ENCODE results near the gene SUSD5. TPM values are rescaled to one million over a fixed set of nuclear protein-coding genes. Genes with fewer than 3 reads are reported as not detected.

The SUSD5 gene
- total RNA-seq, 1 experiment from 2014 or later, result 4.9 TPM

DNA sequence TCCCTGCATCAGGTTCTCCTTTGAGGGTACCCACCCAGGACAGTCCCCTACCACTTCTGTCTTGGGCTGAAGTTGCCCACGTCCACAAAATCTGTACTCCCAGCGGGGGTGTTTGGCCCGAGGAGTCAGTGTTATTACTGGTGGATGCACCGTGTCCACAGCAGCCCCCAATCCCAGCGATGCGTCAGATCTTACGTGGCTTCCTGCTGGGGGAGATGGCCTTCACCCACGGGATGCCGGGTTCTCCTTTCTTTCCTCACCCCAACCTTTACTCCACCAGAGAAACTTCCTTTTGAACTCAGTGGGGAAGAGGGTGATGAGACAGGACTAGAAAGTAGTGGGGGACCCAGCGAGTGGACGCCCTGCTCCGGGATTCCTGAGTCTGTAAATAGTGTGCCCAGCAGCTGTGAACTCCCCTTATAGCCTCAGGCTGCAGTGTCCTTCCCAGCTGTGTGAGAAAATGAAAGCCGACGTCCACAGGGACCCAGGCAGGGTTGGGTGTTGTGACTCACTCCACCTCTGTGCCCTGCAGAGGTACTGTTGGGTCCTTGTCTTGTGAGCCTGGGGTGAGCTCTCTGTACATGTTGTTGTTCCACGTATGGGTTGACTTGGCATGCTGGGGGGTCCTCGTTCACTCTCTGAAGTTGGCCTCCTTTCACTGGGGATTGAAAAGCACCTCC is 73.2 kb downstream of the SUSD5 start:
- Histone ChIP-seq H3K23ac (ENCODE audit: insufficient read length, low read depth, low read length) (no peak overlapping the region), H2BK12ac (ENCODE audit: insufficient read length, low read depth, low read length) (no peak overlapping the region), H4K20me1 (ENCODE audit: control insufficient read depth, insufficient read depth, insufficient read length) (peaks cover 2% of the 10 kb centered on the region), H2AK5ac (ENCODE audit: insufficient read length, low read length) (no peak overlapping the region), H3K79me2 (ENCODE audit: insufficient read depth, low read length) (no peaks in the 10 kb centered on the region), H3K14ac (ENCODE audit: insufficient read depth, low read length) (no peak overlapping the region), H3K27ac (ENCODE audit: insufficient read length, low read depth, low read length) (no peak overlapping the region), H3K27me3 (ENCODE audit: insufficient read depth, low read length) (no peaks in the 10 kb centered on the region), H3K23me2 (ENCODE audit: insufficient read length, low read depth, low read length, poor library complexity, severe bottlenecking) (no peaks in the 10 kb centered on the region), H3K56ac (ENCODE audit: insufficient read length, low read depth, low read length) (no peak overlapping the region), H3K79me1 (ENCODE audit: insufficient read depth, low read depth, low read length, poor library complexity, severe bottlenecking) (no peaks in the 10 kb centered on the region), H3K4ac (ENCODE audit: low read depth, low read length) (no peak overlapping the region), H4K5ac (ENCODE audit: insufficient read length, low read depth, low read length) (no peak overlapping the region), H3K9ac (ENCODE audit: extremely low read depth, insufficient read length, low read length) (no peak overlapping the region), H3T11ph (ENCODE audit: low read length) (no peak overlapping the region), H2BK120ac (ENCODE audit: low read depth, low read length, poor library complexity, severe bottlenecking) (no peak overlapping the region), H2BK5ac (ENCODE audit: insufficient read length, low read length) (no peak overlapping the region), H3K4me1 (ENCODE audit: insufficient read depth, low read length) (no peaks in the 10 kb centered on the region), H3K9me3 (ENCODE audit: control insufficient read depth, low read depth, low read length) (no peaks in the 10 kb centered on the region), H3K4me2 (ENCODE audit: insufficient read depth, insufficient read length, low read length) (no peak overlapping the region), H2BK15ac (ENCODE audit: low read depth, low read length) (no peak overlapping the region), H2AFZ (ENCODE audit: low read length) (no peak overlapping the region), H4K91ac (ENCODE audit: insufficient read length, low read depth, low read length) (no peak overlapping the region), H4K8ac (replicated peaks; ENCODE audit: insufficient read length, low read depth, low read length) (no peak overlapping the region), H2BK20ac (ENCODE audit: low read depth, low read length, poor library complexity, severe bottlenecking) (no peak overlapping the region), H3K18ac (ENCODE audit: insufficient read length, low read depth, low read length) (no peak overlapping the region)
- Mint-ChIP-seq H3K9me3 (no peaks in the 10 kb centered on the region), H3K36me3 (ENCODE audit: insufficient read depth in 1 of 3, low read depth in 3 of 3) (peaks cover 9 to 23% (median 16%) of the 10 kb centered on the region in 3 experiments; a peak in 6 of 7 replicates), H3K27me3 (ENCODE audit: low read depth) (peaks cover 2% of the 10 kb centered on the region; the same call in 1 of the 2 replicates), H3K27ac (no peak overlapping the region), H3K4me3 (no peak overlapping the region), H3K4me1 (peaks cover 5 to 7% of the 10 kb centered on the region in 2 experiments)
- DNase-seq, result no peak
- TF ChIP-seq, protein P1, sequence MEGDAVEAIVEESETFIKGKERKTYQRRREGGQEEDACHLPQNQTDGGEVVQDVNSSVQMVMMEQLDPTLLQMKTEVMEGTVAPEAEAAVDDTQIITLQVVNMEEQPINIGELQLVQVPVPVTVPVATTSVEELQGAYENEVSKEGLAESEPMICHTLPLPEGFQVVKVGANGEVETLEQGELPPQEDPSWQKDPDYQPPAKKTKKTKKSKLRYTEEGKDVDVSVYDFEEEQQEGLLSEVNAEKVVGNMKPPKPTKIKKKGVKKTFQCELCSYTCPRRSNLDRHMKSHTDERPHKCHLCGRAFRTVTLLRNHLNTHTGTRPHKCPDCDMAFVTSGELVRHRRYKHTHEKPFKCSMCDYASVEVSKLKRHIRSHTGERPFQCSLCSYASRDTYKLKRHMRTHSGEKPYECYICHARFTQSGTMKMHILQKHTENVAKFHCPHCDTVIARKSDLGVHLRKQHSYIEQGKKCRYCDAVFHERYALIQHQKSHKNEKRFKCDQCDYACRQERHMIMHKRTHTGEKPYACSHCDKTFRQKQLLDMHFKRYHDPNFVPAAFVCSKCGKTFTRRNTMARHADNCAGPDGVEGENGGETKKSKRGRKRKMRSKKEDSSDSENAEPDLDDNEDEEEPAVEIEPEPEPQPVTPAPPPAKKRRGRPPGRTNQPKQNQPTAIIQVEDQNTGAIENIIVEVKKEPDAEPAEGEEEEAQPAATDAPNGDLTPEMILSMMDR (conservative IDR thresholded peaks at IDR 0.05), result no peak
- WGBS (ENCODE audit: extremely low coverage, insufficient read length, low lambda C conversion rate), result no CpG with 5 or more reads among the region's 16 CpGs
